Endodermal cell (in vitro differentiated cells): ENCODE measurements around the gene NODAL. TPM values are rescaled to one million over a fixed set of nuclear protein-coding genes. Genes with fewer than 3 reads are reported as not detected.
A peak's percentile ranks its signal among the peaks of the same experiment; 100 is the strongest.

Experiments
- DNase-seq: peaks from one replicate; pipeline ENCODE4 v3.0.0-alpha.2; 2017
- H3K27ac ChIP-seq: 2 replicates; pipeline ENCODE4 v1.5.1; 2013; ENCODE audit warnings: mild to moderate bottlenecking, low read depth, low read length, moderate library complexity
- H3K27me3 ChIP-seq: 2 replicates; pipeline ENCODE4 v1.6.1; 2013; ENCODE audit warnings: mild to moderate bottlenecking, low read length, moderate library complexity; ENCODE audit not compliant: insufficient read depth, control insufficient read depth, poor library complexity, severe bottlenecking
- H3K36me3 ChIP-seq: 2 replicates; pipeline ENCODE4 v1.7.0; 2013; ENCODE audit warnings: mild to moderate bottlenecking, low read length, moderate library complexity; ENCODE audit not compliant: control insufficient read depth, insufficient read depth
- H3K4me1 ChIP-seq: one replicate; pipeline ENCODE4 v1.7.0; 2013; ENCODE audit warnings: low read length; ENCODE audit not compliant: control insufficient read depth, insufficient read depth
- H3K4me3 ChIP-seq: 2 replicates; pipeline ENCODE4 v1.5.1; 2013; ENCODE audit warnings: mild to moderate bottlenecking, low read length, moderate library complexity
- H3K9ac ChIP-seq: 2 replicates; pipeline ENCODE4 v1.6.1; 2013; ENCODE audit warnings: mild to moderate bottlenecking, low read length, moderate library complexity; ENCODE audit not compliant: poor library complexity, severe bottlenecking; ENCODE audit errors: extremely low read depth
- H3K9me3 ChIP-seq: 2 replicates; pipeline ENCODE4 v1.6.1; 2013; ENCODE audit warnings: mild to moderate bottlenecking, low read length, moderate library complexity; ENCODE audit not compliant: control insufficient read depth
- H3K27ac Mint-ChIP-seq: 2 replicates; pipeline ENCODE4 v1.8.0; 2020; ENCODE audit warnings: mixed read lengths
- H3K27me3 Mint-ChIP-seq: 2 replicates; pipeline ENCODE4 v1.8.0; 2021; ENCODE audit warnings: mild to moderate bottlenecking, mixed read lengths; ENCODE audit not compliant: insufficient read depth
- H3K36me3 Mint-ChIP-seq: 2 replicates; pipeline ENCODE4 v1.8.0; 2020; ENCODE audit warnings: low read depth, mixed read lengths
- H3K4me1 Mint-ChIP-seq: 2 replicates; pipeline ENCODE4 v1.8.0; 2020; ENCODE audit warnings: mixed read lengths
- H3K4me3 Mint-ChIP-seq: 2 replicates; pipeline ENCODE4 v1.8.0; 2020; ENCODE audit warnings: mild to moderate bottlenecking, moderate library complexity, mixed read lengths
- H3K9me3 Mint-ChIP-seq: 2 replicates; pipeline ENCODE4 v1.8.0; 2020; ENCODE audit warnings: mild to moderate bottlenecking, mixed read lengths
- WGBS, 2 experiments: methylation state at CpG; one replicate each; pipeline versions ENCODE4 v1.1.5 to v1.1.7; 2013; ENCODE audit warnings: missing lambda C conversion rate in 2 of 2, mixed read lengths in 1 of 2; ENCODE audit not compliant: insufficient coverage in 1 of 2, insufficient read length in 1 of 2; 5-methylcytosine and 5-hydroxymethylcytosine counted together
- total RNA-seq, 2 donors: library from RNA; stranded (reverse); fragmentation: NEBNext Ultra II Directional in 1 of 2; extraction: Animal tissue kit (Norgen Biotek cat#: 25700) in 1 of 2; gene quantifications; 2 replicates in 1 of 2; 3 replicates in 1 of 2; pipeline ENCODE4 v1.2.1, GENCODE V29; 2021
- TF ChIP-seq, protein P1 (sequence below): fragments of 200-600 bp; sonication (generic); conservative IDR thresholded peaks from 2 replicates; pipeline ENCODE4 v1.5.0; 2021; ENCODE audit warnings: antibody characterized with exemption, mild to moderate bottlenecking

NODAL gene
- total RNA-seq, 2 donors from 2014 or later: 18.2 to 71.0 TPM

DNA sequence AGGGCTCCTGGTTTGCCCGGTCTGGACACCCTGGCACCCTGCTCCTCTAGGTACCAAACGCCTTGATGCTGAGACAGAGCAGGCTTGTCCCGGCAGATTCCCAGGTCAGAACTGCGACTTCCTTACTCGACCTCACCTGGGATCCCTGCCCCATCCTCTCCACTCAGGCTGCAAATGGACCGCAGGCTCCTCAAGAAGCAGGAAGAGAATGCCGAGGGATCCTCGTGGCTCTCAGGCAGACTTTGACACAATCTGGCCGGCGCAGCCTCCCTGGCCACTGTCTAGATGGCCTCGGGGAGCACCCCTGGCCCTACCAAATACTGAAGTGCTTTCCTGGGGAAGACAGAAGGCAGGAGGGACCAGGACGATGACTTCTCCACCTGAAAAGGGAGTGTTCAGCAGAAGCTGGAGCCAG is 421 bp upstream of the NODAL start:
- no peaks in the 10 kb centered on the region for H3K9me3 ChIP-seq
- peak overlapping the region; percentile 85 for H3K4me3 Mint-ChIP-seq
- no peaks in the 10 kb centered on the region for H3K9me3 Mint-ChIP-seq
- WGBS, 2 experiments: 7 to 8% methylated on average over 7 to 12 of the region's 12 CpGs
- TF ChIP-seq, protein P1, sequence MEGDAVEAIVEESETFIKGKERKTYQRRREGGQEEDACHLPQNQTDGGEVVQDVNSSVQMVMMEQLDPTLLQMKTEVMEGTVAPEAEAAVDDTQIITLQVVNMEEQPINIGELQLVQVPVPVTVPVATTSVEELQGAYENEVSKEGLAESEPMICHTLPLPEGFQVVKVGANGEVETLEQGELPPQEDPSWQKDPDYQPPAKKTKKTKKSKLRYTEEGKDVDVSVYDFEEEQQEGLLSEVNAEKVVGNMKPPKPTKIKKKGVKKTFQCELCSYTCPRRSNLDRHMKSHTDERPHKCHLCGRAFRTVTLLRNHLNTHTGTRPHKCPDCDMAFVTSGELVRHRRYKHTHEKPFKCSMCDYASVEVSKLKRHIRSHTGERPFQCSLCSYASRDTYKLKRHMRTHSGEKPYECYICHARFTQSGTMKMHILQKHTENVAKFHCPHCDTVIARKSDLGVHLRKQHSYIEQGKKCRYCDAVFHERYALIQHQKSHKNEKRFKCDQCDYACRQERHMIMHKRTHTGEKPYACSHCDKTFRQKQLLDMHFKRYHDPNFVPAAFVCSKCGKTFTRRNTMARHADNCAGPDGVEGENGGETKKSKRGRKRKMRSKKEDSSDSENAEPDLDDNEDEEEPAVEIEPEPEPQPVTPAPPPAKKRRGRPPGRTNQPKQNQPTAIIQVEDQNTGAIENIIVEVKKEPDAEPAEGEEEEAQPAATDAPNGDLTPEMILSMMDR: no peak
- peaks cover 10% of the 10 kb centered on the region for H3K27me3 Mint-ChIP-seq
- no peaks in the 10 kb centered on the region for H3K27me3 ChIP-seq
- H3K4me3 ChIP-seq: peak overlapping the region; percentile 99
- peaks cover 4% of the 10 kb centered on the region for H3K36me3 Mint-ChIP-seq
- H3K9ac ChIP-seq: peak overlapping the region; percentile 100
- peak; percentile 91 for DNase-seq
- peaks cover 25% of the 10 kb centered on the region for H3K36me3 ChIP-seq
- H3K27ac Mint-ChIP-seq: peak overlapping the region; percentile 89
- H3K4me1 ChIP-seq: peaks cover 21% of the 10 kb centered on the region
- peaks cover 40% of the 10 kb centered on the region for H3K4me1 Mint-ChIP-seq
- H3K27ac ChIP-seq: no peak overlapping the region

DNA sequence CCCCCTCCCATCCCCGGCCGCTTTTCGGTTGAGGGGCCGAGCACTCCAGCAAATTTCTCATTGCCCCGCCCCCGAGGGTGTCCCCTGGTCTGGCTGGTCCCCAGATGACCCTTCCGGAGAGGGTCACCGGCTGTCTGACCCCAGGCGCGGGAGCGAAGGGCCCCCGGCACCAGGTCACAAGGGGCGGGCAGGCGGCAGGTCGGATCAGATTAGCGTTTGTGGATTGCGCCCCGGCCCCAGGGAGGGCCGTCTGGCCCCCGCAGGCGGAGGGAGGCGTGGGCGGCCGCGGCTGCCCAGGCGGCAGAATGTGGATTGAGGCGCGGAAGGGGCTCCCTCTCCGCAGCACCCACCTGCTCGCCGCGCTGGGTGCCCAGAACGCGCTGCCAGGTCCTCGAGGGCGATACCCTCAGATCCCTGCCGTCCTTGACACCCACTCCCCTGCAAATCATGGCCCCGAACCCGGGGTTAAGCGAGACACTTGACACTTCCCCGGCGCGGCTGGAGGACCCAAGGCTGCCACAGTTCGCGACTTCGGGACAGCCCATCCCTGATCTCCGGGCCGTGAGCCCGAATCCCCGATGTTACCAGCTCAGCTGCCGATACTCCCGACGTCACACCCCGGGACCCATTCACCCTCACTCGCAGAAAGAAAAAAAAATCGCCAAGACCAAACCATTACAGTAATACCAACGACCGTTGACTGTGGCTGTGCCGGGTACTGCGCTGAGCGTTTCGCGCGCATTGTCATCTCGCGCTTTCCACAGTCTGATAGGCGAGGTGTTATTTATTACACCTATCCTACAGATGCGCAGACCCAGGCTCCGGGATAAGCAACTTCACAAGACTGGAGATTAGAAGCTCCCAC is 953 bp downstream of the NODAL start:
- H3K27me3 ChIP-seq: no peaks in the 10 kb centered on the region
- Mint-ChIP-seq H3K27ac (peak overlapping the region; percentile 96), H3K27me3 (peaks cover 10% of the 10 kb centered on the region), H3K9me3 (no peaks in the 10 kb centered on the region), H3K36me3 (peaks cover 10% of the 10 kb centered on the region), H3K4me1 (peaks cover 39% of the 10 kb centered on the region), H3K4me3 (peak overlapping the region; percentile 85)
- DNase-seq: peak; percentile 92
- H3K4me3 ChIP-seq: peak overlapping the region; percentile 99
- H3K9me3 ChIP-seq: no peaks in the 10 kb centered on the region
- peaks cover 39% of the 10 kb centered on the region for H3K36me3 ChIP-seq
- TF ChIP-seq, protein P1: no peak
- WGBS, 2 experiments: 2% methylated on average over 34 to 69 of the region's 69 CpGs
- H3K27ac ChIP-seq: peak overlapping the region; percentile 69
- peak overlapping the region; percentile 100 for H3K9ac ChIP-seq
- peaks cover 14% of the 10 kb centered on the region for H3K4me1 ChIP-seq

DNA sequence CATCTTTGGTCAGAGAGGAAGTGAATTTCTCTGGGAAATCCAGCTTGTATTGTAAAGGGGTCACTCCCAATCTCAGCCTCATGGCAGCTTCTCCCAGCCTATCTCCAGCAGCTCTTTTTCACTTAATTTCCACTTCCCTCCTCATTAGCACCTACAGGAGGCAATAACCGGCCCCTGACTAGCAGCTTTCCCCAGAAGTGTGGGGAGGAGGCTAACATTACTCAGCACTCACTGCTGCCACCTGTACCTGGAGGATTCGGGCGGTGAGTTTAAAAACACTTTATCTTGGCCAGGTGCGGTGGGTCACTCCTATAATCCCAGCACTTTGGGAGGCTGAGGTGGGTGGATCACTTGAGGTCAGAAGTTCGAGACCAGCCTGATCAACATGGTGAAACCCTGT is 3.8 kb downstream of the NODAL start:
- Mint-ChIP-seq H3K4me1 (peaks cover 28% of the 10 kb centered on the region), H3K9me3 (no peaks in the 10 kb centered on the region), H3K4me3 (no peak overlapping the region), H3K36me3 (peaks cover 35% of the 10 kb centered on the region), H3K27ac (no peak overlapping the region), H3K27me3 (peaks cover 10% of the 10 kb centered on the region)
- H3K4me3 ChIP-seq: peak overlapping the region; percentile 99
- peaks cover 9% of the 10 kb centered on the region for H3K4me1 ChIP-seq
- WGBS, 2 experiments: 8 to 26% methylated on average over 2 to 5 of the region's 5 CpGs
- H3K9ac ChIP-seq: no peak overlapping the region
- H3K36me3 ChIP-seq: peaks cover 67% of the 10 kb centered on the region
- H3K27me3 ChIP-seq: no peaks in the 10 kb centered on the region
- H3K27ac ChIP-seq: no peak overlapping the region
- DNase-seq: peak; percentile 93
- no peaks in the 10 kb centered on the region for H3K9me3 ChIP-seq
- TF ChIP-seq, protein P1: peak; percentile 63
